Measurements from ENCODE around the gene GSE1.

GRCh38 chr16:85610446-85611193 lies 2.5 kb upstream of the GSE1 start:
- TF ChIP-seq CTCF (IDR thresholded peaks at IDR 0.05), result peak; percentile 98 to 99 (median 99)
- TF ChIP-seq POLR2A (IDR thresholded peaks at IDR 0.05), result no peak

Data from right lobe of liver (tissue), 4 donors.